ENCODE data around the gene GOLGA6B. TPM values are rescaled to one million over a fixed set of nuclear protein-coding genes. Genes with fewer than 3 reads are reported as not detected.
"Not testable (repeated sequence)": the region's sequence is repeated elsewhere in the genome, so short reads cannot be mapped to it uniquely, and the experiment has no call there.

The GOLGA6B gene
- total RNA-seq, 1 donor from 2014 or later = not detected

DNA sequence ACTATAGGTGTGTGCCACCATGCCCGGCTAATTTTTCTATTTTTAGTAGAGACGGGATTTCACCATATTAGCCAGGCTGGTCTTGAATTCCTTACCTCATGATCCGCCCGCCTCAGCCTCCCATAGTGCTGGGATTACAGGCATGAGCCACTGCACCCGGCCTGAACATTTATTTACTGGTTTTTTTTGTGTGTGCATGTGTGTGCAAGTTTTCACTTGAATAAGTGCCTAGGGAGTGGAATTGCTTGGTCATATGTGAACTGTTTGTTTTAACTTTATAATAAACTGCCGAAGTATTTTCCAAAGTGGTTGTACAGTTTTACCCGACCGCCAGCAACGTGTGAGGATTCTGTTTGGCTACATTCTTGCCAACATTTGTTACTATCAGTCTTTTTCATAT, 45.6 kb downstream of the GOLGA6B start:
- Histone ChIP-seq H3K4me3 (ENCODE audit: low read depth, low read length) (no peak overlapping the region), H3K36me3 (ENCODE audit: control insufficient read depth, insufficient read depth, low read length) (no peaks in the 10 kb centered on the region), H3K27me3 (ENCODE audit: control insufficient read depth, insufficient read depth, low read length) (no peaks in the 10 kb centered on the region)
- DNase-seq (ENCODE audit: low read depth) (peak; percentile 80), FAIRE-seq (no peak)
- no peak for TF ChIP-seq CTCF (IDR thresholded peaks at IDR 0.05; ENCODE audit: insufficient read depth, low read length, severe bottlenecking)

GRCh38 chr15:72706266-72706665, 51.8 kb downstream of the GOLGA6B start:
- DNase-seq (ENCODE audit: low read depth) = no peak
- TF ChIP-seq CTCF (IDR thresholded peaks at IDR 0.05; ENCODE audit: insufficient read depth, low read length, severe bottlenecking) = no peak
- Histone ChIP-seq H3K27me3 (ENCODE audit: control insufficient read depth, insufficient read depth, low read length) (no peaks in the 10 kb centered on the region), H3K36me3 (ENCODE audit: control insufficient read depth, insufficient read depth, low read length) (no peaks in the 10 kb centered on the region), H3K4me3 (ENCODE audit: low read depth, low read length) (no peak overlapping the region)
- FAIRE-seq = no peak

- not testable (repeated sequence) for H3K4me3 ChIP-seq (ENCODE audit: low read depth, low read length); FAIRE-seq; DNase-seq (ENCODE audit: low read depth); H3K27me3 ChIP-seq (ENCODE audit: control insufficient read depth, insufficient read depth, low read length); H3K36me3 ChIP-seq (ENCODE audit: control insufficient read depth, insufficient read depth, low read length)
Measured at GRCh38 chr15:72708551-72709303, 54.2 kb downstream of the GOLGA6B start.

Other genes starting within 250 kb of the GOLGA6B start
- gene ARIH1, start 180.4 kb upstream of the GOLGA6B start, total RNA-seq = 24.7 and 41.7 TPM in 2 replicates
- gene HIGD2B, start 31.5 kb downstream of the GOLGA6B start, total RNA-seq = 0.13 TPM in 1 of 2 replicates, not detected in the other
- gene BBS4, start 31.5 kb downstream of the GOLGA6B start, total RNA-seq = 7.1 and 8.8 TPM in 2 replicates
- 29.7 and 40.5 TPM in 2 replicates for gene ADPGK, start 129.1 kb downstream of the GOLGA6B start, total RNA-seq